Mesothelial cell of epicardium (in vitro differentiated cells): ENCODE measurements around the gene PITX2. TPM values are rescaled to one million over a fixed set of nuclear protein-coding genes. Genes with fewer than 3 reads are reported as not detected.
A peak's percentile ranks its signal among the peaks of the same experiment; 100 is the strongest.

ENCODE experiments used
- DNase-seq, 2 experiments: peaks; one replicate each; pipeline ENCODE4 v3.0.0; 2021; ENCODE audit warnings: low spot score in 2 of 2; ENCODE audit not compliant: unreplicated experiment in 2 of 2
- H3K27ac Mint-ChIP-seq: 2 replicates; pipeline ENCODE4 v1.8.0; 2021; ENCODE audit warnings: mixed read lengths
- H3K27me3 Mint-ChIP-seq: 2 replicates; pipeline ENCODE4 v1.8.0; 2021; ENCODE audit warnings: low read depth, mixed read lengths
- H3K36me3 Mint-ChIP-seq: 2 replicates; pipeline ENCODE4 v1.8.0; 2021; ENCODE audit warnings: mixed read lengths
- H3K4me1 Mint-ChIP-seq: 2 replicates; pipeline ENCODE4 v1.8.0; 2021; ENCODE audit warnings: mixed read lengths
- H3K4me3 Mint-ChIP-seq: 2 replicates; pipeline ENCODE4 v1.8.0; 2021; ENCODE audit warnings: mild to moderate bottlenecking, moderate library complexity, mixed read lengths
- H3K9me3 Mint-ChIP-seq: 2 replicates; pipeline ENCODE4 v1.8.0; 2021; ENCODE audit warnings: mixed read lengths
- total RNA-seq: library from RNA; stranded (reverse); gene quantifications from 3 replicates; pipeline ENCODE4 v1.2.1, GENCODE V29; 2021
- TF ChIP-seq, protein P1 (sequence below): fragments of 200-600 bp; sonication (generic); IDR thresholded peaks from one replicate; pipeline ENCODE4 v1.5.0; 2021; ENCODE audit warnings: antibody characterized with exemption; ENCODE audit not compliant: unreplicated experiment

The PITX2 gene
- total RNA-seq, 1 donor from 2014 or later: 95.5 TPM

- Mint-ChIP-seq H3K4me3 (peak overlapping the region; percentile 76), H3K27me3 (no peaks in the 10 kb centered on the region), H3K9me3 (no peaks in the 10 kb centered on the region), H3K4me1 (peaks cover 80% of the 10 kb centered on the region), H3K27ac (peak overlapping the region; percentile 99), H3K36me3 (peaks cover 15% of the 10 kb centered on the region)
- DNase-seq: no peak
- TF ChIP-seq, protein P1, sequence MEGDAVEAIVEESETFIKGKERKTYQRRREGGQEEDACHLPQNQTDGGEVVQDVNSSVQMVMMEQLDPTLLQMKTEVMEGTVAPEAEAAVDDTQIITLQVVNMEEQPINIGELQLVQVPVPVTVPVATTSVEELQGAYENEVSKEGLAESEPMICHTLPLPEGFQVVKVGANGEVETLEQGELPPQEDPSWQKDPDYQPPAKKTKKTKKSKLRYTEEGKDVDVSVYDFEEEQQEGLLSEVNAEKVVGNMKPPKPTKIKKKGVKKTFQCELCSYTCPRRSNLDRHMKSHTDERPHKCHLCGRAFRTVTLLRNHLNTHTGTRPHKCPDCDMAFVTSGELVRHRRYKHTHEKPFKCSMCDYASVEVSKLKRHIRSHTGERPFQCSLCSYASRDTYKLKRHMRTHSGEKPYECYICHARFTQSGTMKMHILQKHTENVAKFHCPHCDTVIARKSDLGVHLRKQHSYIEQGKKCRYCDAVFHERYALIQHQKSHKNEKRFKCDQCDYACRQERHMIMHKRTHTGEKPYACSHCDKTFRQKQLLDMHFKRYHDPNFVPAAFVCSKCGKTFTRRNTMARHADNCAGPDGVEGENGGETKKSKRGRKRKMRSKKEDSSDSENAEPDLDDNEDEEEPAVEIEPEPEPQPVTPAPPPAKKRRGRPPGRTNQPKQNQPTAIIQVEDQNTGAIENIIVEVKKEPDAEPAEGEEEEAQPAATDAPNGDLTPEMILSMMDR: no peak
These were observed 6.4 kb downstream of the PITX2 start for GRCh38 chr4:110616238-110617074.

DNA sequence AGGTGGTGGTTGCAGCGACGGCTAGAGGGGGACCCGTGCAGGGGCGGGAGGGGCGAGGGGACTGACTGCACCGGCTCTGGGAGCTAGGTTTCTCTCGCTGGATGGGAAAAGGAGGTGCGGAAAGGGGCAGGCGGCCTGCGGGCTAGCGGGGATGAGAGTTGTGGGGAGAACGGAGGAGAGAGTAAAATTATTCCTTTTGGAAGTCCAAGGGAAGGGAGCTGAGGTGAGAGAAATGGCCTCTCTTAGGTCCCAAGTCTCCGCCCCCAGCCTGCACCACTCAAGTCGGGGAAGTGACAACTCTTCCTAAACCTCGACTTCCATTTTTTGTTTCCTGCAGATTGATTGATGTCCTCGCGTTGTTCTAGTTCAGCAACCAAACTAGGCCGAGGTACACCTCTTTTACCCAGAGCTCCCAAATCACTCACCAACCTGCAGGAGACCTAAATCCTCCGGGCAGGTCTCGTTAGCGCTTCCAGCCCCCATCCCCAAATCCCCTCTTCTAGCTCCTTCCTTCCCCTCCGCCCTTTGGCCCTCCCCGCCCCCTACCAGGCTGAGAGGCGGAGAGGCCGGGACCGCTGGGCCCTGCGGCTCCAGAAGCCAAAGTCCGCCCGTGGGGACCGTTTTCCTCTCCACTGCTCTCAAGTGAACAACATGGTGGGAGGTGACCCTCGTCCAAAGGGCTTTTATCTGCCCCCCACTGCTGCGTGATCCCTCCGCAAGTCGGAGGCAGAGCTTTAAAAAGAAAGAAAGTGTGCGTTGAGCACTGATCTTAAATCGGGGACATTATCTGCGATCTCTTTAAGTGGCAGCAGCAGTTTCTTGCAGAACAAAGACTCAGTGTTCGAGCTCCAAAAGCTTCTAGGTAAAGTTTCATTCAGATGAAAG is 7.3 kb downstream of the PITX2 start:
- H3K27ac Mint-ChIP-seq: peak overlapping the region; percentile 99
- no peaks in the 10 kb centered on the region for H3K27me3 Mint-ChIP-seq
- peaks cover 72% of the 10 kb centered on the region for H3K4me1 Mint-ChIP-seq
- H3K4me3 Mint-ChIP-seq: peak overlapping the region; percentile 76
- DNase-seq: no peak
- H3K9me3 Mint-ChIP-seq: no peaks in the 10 kb centered on the region
- peaks cover 15% of the 10 kb centered on the region for H3K36me3 Mint-ChIP-seq
- TF ChIP-seq, protein P1: no peak

- no peaks in the 10 kb centered on the region for H3K27me3 Mint-ChIP-seq
- no peak for DNase-seq
- TF ChIP-seq, protein P1: no peak
- peaks cover 15% of the 10 kb centered on the region for H3K36me3 Mint-ChIP-seq
- peak overlapping the region; percentile 76 for H3K4me3 Mint-ChIP-seq
- H3K4me1 Mint-ChIP-seq: peaks cover 66% of the 10 kb centered on the region
- H3K27ac Mint-ChIP-seq: peak overlapping the region; percentile 99
- H3K9me3 Mint-ChIP-seq: no peaks in the 10 kb centered on the region
These were observed 7.9 kb downstream of the PITX2 start for GRCh38 chr4:110614976-110615352.

DNA sequence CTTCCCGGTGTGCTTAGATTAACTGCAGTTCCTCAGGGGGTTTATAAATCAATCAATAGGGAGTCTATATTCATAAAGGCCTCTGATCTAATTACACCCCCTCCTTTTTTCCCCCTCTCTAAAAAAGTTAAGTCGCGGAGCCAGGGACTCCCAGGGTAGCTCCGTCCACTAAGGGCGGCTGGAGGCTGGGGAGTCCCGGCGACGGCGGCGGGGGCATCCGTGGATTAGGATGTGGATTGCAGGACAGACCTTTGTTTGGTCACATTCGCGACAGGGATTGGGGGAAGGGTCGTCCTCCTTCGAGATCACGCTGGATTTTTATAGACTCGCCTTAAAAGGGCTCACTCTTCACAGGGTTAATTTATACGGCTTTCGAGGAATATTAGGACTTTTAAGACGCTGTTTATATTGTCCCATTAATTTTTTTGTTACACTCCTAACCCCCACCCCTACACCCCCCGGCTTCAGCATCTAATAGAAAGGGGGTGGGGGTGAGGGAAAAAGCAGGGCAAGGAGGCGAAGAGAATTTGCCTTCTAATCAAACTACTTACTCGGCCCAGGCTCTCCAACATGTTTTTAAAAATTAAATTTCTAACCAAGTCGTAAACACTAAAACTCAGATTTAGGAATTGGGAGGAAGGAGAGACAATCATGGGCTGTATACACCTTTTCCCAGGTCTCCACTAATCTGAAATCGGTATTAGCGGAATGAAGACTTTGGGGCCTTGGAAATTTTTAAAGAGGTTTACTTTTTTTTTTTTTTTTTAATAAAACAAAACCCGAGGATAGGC is 8.5 kb downstream of the PITX2 start:
- Mint-ChIP-seq H3K4me1 (peaks cover 66% of the 10 kb centered on the region), H3K36me3 (peaks cover 13% of the 10 kb centered on the region), H3K27me3 (no peaks in the 10 kb centered on the region), H3K27ac (peak overlapping the region; percentile 99), H3K4me3 (peak overlapping the region; percentile 76), H3K9me3 (no peaks in the 10 kb centered on the region)
- DNase-seq: no peak
- TF ChIP-seq, protein P1: no peak

DNA sequence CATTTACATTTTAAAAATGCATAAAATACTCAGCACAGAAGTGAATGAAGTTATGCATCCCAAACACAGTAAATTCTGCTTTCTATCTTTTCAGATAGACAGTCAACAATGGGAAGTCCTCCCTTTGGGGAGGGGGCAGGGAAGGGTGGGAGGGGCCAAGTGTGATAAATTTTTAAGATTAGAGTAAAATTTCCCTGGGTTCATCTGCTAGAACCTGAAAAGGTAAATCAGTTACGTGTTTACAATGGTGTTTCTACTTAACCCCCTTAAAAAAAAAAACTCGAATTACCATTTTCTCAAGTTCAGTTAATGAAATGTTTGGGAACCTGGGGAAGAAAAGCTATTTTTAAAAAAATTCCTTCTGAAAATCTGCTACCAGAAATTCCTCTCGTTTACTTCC is 9.1 kb downstream of the PITX2 start:
- DNase-seq: no peak
- Mint-ChIP-seq H3K9me3 (no peaks in the 10 kb centered on the region), H3K27me3 (no peaks in the 10 kb centered on the region), H3K27ac (peak overlapping the region; percentile 95), H3K4me1 (peaks cover 66% of the 10 kb centered on the region), H3K36me3 (peaks cover 10% of the 10 kb centered on the region), H3K4me3 (peak overlapping the region; percentile 76)
- TF ChIP-seq, protein P1: no peak
